ENCODE measurements around the gene RPEL1.
"Not testable (repeated sequence)": the region's sequence is repeated elsewhere in the genome, so short reads cannot be mapped to it uniquely, and the experiment has no call there.

The RPEL1 gene

DNA sequence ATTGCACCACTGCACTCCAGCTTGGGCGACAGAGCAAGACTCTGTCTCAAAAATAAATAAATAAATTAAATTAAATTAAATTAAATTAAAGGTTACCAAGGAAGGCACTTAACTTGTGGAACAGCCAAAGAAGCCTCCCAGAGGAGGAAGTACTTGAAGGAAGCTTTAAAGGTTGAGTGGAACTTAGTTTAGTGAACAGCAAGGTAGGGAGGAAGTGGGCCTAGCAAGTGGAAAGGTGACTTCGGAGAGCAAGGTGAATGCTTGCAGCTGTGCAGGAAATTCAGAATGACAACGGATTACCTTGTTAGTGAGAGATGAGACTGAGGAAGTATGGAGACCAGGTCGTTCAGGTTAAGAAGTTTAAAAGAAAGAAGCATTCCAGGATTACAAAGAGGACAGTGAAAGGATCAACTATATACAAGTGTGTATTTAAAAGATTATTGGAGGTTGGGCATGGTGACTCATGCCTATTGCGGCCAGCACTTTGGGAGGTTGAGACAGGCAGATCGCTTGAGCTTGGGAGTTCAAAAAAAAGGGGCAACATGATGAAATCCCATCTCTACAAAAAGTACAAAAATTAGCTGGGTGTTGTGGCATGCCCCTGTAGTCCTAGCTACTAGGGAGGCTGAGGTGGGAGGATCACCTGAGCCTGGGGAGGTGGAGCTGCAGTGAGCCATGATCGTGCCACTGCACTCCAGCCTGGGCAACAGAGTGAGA is 12.8 kb upstream of the RPEL1 start:
- peak; percentile 55 for DNase-seq (ENCODE audit: low read depth)

DNA sequence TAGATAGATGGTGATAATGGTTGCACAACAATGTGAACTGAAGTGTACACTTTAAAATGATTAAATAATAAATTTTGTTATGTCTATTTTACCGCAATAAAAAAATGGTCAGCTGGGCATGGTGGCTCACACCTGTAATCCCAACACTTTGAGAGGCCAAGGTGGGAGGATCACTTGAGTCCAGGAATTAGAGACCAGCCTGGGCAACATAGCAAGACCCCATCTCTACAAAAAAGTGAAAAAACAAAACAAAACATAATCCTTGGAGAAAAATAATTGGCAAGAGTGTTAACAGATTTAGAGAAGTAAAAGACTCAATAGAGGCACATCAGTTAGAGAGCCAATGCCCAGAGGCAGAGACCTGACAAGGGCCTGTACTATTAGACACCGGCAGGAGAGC is 9.9 kb upstream of the RPEL1 start:
- no peak for DNase-seq (ENCODE audit: low read depth)

DNA sequence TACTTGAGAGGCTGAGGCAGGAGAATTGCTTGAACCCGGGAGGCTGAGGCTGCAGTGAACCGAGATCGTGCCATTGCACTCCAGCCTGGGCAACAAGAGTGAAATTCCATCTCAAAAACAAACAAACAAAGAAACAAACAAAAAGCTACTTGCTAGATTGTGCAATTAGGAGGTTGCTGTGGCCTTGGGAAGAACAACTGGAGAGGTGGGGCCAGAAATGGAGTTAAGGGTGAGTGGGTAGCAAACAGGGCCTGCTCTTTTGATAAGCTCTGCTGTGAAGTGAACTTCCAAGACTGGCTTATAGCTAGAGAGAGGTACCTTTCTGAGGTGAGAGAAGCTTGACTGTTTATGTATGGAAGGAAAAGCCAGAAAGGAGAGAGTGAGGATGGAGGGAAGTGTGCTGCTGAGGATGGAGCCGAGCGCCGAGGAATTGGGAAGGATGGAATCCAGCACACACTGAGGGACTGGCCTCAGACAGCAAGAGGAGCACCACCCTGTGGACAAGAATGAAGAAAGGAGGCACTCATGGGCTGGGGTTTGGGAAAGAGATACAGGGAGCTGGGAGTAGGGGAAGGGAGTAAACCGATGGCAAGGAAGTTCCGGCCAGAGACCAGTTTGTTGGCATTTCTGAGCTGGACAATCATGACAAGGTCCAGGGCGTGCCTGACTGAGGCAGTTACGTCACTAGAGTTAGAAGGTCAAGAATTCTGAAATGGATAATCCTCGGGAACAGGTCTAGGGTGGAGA is 7.0 kb upstream of the RPEL1 start:
- DNase-seq (ENCODE audit: low read depth) = no peak

DNA sequence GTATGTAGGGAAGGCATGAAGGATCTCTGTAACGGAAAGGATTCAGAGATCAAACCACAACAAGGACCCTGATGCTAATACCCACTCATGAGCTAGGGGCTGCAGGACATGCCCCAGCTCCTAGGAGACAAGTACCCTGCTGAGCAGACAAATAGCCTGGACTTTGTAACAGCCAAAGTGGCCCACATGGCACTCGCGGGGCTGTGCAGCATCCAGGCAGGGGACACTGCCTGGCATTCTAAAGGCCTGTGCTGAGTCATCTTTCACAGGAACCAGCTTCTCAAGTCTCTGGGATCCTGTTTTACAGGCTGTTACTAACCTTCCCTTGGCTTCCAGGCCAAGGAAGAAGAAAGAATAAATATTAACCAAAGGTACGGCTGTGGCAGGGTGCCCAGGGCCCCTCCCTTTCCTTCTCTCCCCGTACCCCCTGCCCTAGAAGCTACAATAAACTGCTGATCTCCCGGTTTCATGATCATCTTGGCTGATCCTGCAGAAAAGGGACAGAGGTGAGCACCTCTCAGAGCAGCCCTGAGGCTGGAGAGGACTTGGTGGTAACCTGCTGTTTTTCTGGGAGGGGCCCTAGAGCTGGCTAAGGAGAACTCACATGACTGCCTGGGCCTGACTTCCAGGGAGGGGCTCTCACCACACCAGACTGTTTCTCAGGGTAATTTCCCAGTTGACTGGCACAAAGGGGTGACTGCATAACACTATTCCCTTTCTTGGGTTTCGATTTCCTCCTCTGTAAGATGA is 4.2 kb upstream of the RPEL1 start:
- no peak for DNase-seq (ENCODE audit: low read depth)

DNA sequence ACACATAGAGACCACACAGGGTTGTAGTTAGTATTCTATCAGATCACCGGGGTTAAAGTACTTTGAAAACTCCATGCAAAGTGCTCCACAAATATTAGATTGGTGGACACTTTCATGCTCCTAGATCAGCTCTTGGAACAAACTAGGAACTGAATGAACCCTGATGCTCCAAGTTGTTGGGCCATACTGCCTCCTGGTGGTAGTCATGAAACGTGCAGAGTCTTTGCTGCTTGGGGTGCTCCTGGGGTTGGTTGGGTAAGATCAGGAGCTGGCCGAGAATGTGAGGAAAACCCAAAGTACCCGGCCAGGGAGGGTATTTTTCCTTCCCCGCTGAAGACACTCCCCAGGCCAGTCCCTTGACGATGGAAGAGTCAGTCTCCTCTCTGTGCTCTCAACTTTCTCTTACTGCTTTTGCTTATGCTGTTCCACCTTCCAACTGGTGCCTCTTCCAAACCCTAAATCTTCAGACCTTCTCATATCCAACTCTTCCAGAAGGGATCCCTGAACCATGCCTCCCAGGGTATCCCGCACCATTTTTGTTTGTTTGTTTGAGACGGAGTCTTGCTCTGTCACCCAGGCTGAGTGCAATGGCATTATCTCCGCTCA is 918 bp upstream of the RPEL1 start:
- peak; percentile 55 for DNase-seq (ENCODE audit: low read depth)

DNA sequence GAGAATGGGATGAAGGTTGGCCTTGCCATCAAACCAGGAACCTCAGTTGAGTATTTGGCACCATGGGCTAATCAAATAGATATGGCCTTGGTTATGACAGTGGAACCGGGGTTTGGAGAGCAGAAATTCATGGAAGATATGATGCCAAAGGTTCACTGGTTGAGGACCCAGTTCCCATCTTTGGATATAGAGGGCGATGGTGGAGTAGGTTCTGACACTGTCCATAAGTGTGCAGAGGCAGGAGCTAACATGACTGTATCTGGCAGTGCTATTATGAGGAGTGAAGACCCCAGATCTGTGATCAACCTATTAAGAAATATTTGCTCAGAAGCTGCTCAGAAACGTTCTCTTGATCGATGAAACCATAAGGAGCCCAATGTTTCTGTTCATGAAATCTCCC is 637 bp downstream of the RPEL1 start:
- no peak for DNase-seq (ENCODE audit: low read depth)

DNA sequence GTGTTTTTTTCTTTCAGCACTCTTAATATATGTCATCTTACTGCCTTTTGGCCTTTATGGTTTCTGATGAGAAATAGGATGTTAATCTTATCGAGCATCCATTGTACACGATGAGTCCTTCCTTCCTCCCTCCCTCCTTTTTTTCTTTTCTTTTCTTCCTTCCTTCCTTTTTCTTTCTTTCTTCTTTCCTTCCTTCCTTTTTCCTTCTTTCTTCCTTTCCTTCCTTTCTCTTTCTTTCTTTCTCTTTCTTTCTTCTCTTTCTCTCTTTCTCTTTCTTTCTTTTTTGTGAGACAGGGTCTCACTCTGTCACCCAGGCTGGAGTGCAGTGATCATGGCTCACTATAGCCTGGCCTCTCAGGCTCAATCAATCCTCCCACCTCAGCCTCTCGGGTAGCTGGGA is 8.4 kb downstream of the RPEL1 start:
- no peak for DNase-seq (ENCODE audit: low read depth)

DNA sequence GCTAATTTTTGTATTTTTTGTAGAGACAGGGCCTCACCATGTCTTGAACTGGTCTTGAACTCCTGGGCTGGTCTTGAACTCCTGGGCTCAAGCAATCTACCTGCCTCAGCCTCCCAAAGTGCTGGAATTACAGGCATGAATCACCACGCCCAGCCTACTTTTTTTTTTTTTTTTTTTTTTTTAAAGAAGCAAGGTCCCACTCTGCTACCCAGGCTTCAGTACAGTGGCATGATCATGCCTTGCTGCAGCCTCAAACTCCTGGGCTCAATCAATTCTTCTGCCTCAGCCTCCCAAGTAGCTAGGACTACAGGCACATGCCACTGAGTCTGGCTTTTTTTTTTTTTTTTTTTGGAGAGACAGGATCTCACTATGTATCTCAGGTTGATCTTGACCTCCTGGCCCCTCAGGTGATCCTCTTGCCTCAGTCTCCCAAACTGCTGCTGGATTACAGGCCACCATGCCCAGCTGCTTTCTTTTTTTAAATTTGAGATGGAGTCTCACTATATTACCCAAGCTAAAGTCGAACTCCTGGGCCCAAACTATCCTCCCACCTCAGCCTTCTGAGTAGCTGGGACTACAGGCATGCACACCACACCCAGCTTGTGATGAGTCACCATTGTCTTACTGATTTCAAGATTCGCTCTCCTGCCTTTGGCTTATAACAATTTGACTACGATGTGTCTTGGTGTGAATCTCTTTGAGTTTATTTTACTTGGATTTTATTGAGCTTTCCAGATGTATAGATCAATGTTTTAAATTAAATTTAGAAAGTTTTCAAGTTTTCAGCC is 9.0 kb downstream of the RPEL1 start:
- no peak for DNase-seq (ENCODE audit: low read depth)

DNA sequence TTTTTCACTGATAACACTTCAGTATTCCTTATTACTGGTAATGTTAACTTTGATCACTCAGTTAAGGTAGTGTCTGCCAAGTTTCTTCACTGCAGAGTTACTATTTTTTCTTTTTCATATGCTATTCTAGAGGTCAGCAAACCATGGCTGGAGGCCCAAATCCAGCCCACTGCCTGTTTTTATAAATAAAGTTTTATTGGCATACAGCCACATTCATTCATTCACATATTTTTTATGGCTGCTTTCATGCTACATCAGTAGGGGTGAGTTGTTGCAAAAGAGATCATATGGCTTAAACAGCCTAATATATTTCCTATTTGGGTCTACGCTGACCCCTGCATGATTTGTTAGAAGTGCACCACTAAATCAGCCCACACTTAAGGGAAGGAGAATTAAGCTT is 10.9 kb downstream of the RPEL1 start:
- no peak for DNase-seq (ENCODE audit: low read depth)

DNA sequence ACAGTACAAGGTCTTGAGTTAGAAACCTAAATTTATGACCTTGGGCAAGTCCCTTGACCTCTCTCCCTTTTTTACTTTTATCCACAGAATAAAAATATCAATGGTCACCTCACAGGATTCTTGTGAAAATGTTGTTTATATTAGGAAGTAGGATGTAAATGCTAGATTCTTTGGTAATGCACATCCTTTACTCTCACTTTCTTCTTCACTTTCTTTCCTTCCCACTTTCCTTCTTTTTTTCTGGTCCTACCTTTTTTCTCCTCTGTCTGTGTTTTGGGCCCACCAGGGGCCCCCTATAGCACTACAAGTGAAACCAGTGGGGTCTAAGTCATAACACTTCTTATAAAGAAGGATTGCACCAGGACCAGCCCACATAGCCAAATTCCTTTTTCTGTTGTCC is 12.1 kb downstream of the RPEL1 start:
- no peak for DNase-seq (ENCODE audit: low read depth)

DNA sequence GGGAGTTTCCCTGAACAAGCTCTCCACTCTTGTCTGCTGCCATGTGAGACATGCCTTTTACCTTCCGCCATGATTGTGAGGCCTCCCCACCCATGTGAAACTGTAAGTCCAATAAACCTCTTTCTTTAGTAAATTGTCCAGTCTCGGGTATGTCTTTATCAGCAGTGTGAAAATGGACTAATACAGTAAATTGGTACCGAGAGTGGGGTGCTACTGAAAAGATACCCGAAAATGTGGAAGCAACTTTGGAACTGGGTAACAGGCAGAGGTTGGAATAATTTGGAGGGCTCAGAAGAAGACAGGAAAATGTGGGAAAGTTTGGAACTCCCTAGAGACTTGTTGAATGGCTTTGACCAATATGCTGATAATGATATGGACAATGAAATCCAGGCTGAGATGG is 13.2 kb downstream of the RPEL1 start:
- not testable (repeated sequence) for DNase-seq (ENCODE audit: low read depth)

DNA sequence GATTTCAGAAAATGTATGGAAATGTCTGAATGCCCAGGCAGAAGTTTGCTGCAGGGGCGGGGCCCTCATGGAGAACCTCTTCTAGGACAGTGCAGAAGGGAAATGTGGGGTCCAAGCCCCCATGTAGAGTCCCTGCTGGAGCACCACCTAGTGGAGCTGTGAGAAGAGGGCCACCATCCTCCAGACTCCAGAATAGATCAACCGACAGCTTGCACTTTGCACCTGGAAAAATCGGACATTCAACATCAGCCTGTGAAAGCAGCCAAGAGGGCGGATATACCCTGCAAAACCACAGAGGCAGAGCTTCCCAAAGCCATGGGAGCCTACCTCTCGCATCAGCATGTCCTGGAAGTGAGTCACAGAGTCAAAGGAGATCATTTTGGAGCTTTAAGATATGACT is 14.3 kb downstream of the RPEL1 start:
- no peak for DNase-seq (ENCODE audit: low read depth)

DNA sequence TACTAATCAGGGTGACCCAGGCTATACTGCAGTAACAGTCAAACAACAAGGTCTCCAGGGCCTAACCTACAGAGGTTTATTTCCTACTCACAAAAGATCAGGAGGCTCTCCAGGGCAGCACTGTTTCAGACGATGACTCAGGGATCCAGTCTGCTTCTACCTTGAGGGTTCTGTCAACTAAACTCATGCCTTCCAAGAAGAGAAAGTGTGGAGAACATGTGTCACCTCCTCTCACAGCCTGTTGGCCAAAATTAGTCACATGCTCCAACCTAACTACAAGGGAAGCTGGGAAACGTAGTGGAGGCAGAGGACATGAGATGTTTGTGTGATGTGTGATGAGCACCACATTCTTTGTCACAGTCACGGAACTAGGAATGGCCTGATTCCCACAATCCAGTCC is 16.5 kb downstream of the RPEL1 start:
- no peak for DNase-seq (ENCODE audit: low read depth)

DNA sequence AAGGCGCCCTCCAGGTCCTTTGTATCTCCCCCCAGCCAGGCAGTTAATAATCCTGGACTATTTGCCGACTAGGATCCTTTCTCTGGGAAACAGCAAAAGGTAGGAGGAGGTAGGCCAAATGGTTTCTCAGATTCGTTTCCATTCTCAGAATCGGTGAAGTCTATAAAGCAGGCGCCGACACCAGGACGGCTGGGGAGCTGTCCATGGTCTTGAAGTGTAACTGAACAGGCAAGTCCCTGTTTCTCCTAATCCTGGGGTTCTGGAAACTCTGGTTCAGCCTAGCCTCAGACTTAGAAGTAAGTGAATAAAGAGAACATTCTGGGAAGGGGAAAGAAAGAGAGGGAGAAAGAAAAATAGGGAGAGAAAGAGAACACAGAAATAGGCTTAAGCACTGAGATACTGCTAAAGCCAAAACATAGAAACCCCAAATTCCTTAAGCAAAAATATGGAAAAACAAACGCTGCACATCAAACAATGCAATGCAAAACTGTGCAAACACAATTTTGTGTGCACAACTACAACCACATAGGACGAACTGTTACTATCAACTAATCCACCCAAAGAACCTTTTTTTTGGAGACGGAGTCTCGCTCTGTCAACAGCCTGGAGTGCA is 20.1 kb downstream of the RPEL1 start:
- DNase-seq (ENCODE audit: low read depth) = no peak

DNA sequence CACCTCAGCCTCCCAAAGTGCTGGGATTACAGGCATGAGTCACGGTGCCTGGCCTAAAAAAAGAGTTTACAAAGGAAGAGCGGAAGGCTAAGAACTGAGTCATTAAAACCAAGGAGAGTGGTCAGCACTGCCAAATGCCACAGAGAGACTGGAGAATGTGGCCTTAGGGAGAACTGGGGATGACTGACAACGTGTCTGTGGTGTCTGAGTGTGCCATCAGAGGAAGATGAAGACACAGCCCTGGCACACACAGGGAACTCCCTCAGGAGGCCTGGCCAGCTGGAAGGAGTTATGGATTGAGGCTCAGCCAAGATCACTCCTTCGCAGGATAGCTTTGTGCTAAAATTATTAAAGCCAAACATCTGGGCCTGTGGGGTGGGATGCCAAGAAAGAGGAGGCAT is 27.4 kb downstream of the RPEL1 start:
- DNase-seq (ENCODE audit: low read depth) = peak; percentile 81

DNA sequence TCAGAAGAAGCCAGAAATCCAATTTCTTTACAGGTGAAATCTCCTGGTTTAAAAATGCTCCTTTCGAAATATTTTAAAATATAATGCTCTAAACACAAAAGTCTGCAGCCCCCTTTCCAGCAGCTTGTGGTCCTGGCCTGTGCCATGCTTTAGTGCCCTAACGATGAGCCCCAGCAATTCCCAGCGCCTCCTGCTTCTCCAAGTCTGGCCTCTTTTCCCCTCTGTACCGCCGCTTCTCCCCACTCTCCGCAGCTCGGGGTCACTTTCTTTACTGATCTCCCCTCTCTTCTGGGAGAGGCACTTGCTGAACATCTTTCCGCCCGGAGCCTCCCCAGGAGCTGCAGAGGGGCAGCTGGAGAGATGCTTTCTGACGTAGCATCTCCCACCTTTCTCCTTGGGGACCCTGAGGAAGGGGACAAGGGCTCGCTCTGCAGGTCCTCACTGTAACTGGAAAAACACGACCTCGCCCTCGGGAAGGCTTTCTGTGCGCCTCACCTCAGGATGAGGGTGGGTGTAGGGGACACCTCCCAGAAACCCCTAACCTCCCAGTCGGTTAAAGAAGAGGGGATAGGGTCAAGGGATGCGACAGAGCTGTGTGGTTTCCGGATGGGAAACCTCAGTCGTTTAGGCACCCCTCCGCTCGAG is 30.7 kb downstream of the RPEL1 start:
- DNase-seq (ENCODE audit: low read depth) = no peak

DNA sequence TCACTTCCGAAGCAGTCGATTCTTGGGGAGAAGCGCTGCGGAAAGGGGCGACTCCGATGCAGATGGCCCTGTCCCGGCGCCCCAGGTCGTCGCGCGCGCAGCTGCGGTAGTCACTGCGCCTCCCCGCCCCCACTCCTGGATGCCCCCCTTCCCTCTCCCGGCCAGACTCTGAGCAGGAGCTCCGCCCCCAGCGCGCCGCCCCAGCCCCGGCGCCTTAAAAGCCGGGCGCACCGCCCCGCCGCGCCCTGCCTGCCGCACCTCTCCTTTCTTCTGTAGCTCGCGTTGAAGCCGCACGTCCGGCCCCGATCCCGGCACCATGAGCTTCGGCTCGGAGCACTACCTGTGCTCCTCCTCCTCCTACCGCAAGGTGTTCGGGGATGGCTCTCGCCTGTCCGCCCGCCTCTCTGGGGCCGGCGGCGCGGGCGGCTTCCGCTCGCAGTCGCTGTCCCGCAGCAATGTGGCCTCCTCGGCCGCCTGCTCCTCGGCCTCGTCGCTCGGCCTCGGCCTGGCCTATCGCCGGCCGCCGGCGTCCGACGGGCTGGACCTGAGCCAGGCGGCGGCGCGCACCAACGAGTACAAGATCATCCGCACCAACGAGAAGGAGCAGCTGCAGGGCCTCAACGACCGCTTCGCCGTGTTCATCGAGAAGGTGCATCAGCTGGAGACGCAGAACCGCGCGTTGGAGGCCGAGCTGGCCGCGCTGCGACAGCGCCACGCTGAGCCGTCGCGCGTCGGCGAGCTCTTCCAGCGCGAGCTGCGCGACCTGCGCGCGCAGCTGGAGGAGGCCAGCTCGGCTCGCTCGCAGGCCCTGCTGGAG is 31.4 kb downstream of the RPEL1 start, which contains the start of gene INA:
Gene INA (plus strand): TSS at position 243 of the 817 bp plus-strand sequence. CDS start 74 bp downstream, at position 317.
- no peak for DNase-seq (ENCODE audit: low read depth)

DNA sequence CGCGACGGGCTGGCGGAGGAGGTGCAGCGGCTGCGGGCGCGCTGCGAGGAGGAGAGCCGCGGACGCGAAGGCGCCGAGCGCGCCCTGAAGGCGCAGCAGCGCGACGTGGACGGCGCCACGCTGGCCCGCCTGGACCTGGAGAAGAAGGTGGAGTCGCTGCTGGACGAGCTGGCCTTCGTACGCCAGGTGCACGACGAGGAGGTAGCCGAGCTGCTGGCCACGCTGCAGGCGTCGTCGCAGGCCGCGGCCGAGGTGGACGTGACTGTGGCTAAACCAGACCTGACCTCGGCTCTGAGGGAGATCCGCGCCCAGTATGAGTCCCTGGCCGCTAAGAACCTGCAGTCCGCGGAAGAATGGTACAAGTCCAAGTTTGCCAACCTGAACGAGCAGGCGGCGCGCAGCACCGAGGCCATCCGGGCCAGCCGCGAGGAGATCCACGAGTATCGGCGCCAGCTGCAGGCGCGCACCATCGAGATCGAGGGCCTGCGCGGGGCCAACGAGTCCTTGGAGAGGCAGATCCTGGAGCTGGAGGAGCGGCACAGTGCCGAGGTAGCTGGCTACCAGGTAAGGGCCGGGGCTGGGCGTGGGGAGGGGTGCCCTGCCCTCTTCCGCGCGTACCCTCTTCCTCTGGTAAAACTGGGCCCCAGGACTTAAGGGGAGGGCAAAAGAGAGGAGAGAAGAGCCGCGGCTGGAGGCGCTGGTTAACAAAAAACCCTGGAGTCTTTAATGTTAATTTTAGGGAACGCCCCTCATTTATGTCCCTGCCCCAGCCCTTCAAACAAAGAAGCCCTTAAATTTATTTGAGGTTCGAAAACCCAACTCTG is 32.2 kb downstream of the RPEL1 start:
- no peak for DNase-seq (ENCODE audit: low read depth)

DNA sequence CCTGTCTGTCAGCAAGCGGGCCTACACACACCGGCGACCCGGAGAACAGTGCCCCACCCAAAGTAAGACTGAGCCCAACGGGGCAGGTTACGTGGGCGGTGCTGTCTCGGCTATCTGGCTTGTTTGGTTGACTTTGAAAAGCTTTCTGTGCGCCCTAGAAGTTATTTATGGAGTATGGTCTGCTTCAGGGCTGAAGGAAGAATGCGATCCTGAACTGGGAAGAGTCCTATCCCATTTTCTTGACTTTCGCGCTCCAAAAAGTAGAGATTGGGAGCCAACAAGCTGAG is 32.8 kb downstream of the RPEL1 start:
- DNase-seq (ENCODE audit: low read depth) = no peak

Data from non-pigmented ciliary epithelial cell (primary cell).